IPS-NIHi7 (cell line): ENCODE measurements around the gene UNC5B.

Experiments used
- DNase-seq: peaks from one replicate; pipeline ENCODE4 v3.0.0; 2012; ENCODE audit warnings: mixed read lengths; ENCODE audit errors: extremely low spot score

Gene UNC5B

DNA sequence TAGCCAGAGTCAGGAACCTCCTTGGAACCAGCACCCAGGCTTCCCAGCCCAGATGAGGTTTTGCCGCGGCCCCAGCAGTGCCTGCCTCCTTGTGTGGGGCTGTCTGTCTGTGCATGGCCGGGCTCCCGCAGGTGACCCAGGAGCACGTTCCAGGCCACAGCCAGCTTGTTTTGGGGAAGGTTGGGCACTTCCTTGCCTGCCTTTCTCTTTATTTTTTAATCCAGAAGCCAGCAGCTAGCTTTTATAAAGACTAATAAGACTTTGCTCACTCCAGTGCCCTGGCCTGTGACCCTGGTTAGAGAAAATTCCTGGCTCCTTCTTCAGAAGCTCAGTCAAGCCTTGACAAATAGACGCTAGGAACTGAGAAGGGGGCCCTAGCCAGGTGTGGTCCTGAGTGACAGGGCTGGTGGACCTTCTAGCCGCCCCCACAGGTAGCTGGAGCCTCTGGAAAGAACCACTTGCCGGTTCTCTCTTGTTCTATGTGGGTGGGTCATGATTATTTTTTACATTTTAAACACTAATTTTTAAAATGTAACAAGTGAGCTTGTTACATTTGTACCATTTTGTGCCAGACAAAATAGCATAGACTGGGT lies 107.5 kb downstream of the UNC5B start:
- DNase-seq: no peak

GRCh38 chr10:71320592-71320991 lies 108.2 kb downstream of the UNC5B start:
- no peak for DNase-seq

- DNase-seq: no peak
Observed at GRCh38 chr10:71321386-71321785, 109.0 kb downstream of the UNC5B start.

- DNase-seq: peak; percentile 35
Observed at GRCh38 chr10:71323407-71323806, 111.0 kb downstream of the UNC5B start.

DNA sequence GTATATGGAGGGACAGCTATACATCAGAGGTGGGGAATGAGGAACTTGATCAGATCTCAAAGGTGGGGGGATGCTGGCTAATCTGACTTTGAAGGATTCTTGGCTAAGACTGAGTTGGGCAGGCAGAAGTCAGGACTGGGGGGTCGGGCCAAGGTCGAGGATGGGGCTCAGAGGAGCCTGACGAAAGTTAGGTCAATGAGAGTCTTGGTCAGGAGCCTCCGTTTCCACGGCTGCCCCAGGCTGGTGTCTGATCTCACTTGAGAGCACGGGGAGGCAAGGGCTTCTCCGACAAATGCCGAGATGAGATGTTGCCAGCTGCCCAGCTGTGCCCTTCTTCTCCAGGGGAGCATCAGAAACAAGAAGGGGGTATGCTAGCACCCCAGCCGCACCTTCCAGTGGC lies 112.4 kb downstream of the UNC5B start:
- DNase-seq: no peak

DNA sequence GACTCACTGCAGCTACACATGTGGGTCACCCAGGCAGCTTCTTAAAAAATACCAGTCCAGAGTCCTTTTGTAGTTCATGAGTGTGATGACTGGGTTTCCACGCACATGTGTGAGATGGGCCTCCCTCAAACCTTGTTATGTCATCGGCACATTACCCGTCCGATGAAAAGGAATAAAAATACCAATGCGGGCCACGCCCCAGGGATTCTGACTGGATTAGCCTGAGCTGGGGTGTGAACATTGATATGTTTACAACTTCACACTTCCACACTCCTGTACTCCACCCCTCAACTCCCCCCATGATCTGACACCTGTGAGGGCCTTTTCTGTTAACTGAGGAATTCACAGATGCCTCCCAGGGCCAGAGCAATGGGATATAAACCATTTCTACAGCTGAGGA lies 112.9 kb downstream of the UNC5B start:
- DNase-seq: no peak

- no peak for DNase-seq
Observed at GRCh38 chr10:71326464-71326881, 114.1 kb downstream of the UNC5B start.

DNA sequence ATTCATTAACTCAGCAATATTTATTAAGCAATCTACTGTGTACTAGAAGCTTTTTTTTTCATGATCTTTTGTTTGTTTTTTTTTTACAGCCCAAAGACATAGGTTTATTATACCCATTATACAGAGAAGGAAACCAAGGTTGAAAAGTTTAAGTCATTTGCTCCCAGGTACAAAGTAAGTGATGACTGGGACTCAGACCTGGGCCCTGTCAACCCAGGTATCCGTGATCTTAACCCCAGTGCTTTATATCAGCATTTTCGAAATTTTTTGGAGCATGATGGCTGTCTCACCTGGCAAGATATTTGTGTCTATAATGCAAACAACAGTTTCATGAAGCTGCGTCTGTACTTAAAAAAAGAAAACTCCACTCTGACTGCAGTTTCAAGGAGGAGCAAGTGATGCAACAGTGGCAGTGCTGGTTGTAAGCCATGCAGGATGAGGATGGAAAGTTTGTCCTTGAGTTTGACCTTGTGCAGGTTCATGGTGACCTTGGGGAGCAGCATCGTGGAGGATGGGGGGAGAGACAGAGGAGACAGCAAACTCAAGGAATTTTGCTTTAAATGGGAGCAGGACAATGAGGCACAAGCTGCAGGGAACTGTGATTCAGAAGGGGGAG lies 118.5 kb downstream of the UNC5B start:
- no peak for DNase-seq

DNA sequence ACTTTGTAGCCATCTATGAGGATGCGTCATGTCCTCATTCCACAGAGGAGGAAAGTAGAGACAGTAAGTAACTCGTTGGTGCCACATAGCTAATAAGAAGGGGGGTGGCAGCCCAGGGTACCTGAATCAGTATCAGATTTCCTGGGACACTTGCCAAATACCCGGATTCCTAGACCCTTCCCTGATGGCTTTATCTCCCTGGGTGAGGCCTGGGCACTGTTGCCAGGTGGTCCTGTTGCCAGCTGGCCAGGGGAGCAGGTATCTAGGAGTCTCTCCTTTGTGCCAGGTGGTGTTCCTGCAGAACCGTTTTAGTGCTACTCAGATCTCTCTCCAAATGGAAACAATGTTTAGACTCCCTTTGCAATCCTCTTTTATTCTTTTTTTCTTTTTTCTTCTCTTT lies 119.4 kb downstream of the UNC5B start:
- no peak for DNase-seq

- DNase-seq: no peak
Observed at GRCh38 chr10:71332466-71332865, 120.1 kb downstream of the UNC5B start.

DNA sequence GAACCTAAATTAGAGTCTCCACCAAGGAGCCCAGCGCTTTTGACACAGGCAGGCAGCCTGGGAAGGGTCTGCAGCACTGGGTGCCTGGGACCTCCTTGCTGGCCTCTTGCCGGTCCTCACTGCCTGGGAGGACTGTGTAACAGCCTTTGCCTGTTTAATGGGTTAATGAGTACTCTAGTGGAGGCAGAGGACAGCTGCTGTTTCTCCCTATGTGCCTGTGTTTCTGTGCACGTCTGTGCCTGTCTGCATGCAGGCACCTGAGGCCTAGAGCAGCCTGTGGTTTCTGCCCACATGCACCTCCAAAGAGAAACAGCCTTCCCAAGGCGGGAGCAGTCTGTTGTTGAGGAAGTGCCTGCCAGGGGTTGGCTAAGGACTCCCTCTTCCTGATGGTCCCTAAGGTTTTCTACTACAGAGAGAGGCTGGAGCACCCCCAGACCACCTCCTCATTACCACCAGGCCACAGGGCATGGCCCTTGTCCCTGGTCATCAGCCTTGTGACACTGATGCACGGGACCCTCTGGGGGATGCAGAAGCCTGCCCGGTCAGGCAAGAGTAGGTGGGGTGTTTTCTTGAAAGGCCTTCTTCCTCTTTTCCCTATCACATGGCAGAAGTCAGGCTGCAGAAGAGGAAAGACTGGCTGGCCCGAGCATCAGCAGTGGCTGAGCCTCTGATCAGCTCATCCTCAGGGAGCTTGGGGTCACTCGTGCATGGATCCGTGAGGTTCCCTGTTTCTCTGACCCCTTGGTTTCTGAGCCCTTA lies 120.9 kb downstream of the UNC5B start:
- no peak for DNase-seq

GRCh38 chr10:71334221-71334791 lies 121.9 kb downstream of the UNC5B start:
- no peak for DNase-seq

- DNase-seq: no peak
Observed at GRCh38 chr10:71335173-71335708, 122.9 kb downstream of the UNC5B start.

- no peak for DNase-seq
Observed at GRCh38 chr10:71336632-71337031, 124.3 kb downstream of the UNC5B start.

DNA sequence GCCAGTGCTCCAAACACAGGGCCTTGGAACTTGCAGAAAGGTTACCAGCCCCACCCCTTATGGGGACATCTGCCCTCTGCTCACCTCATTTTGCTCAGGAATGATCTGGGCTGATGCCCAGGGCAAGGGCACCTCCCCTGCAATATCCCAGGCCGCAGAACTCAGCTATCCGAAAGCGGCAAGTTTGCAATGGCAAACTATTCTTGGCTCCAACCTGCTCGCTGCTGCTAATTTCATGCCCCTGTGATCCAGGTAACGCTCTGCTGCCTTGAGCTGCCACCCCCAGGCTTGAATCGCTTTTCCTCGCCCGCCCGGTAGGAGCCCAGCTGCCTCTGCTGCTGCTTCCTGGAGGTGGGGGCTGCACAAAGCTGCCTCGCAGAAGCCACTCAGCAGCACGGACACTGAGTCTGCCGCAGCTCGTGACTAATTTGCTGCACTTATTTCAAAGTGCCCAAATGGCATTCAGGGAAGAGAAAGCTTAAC lies 124.9 kb downstream of the UNC5B start:
- peak; percentile 24 for DNase-seq

DNA sequence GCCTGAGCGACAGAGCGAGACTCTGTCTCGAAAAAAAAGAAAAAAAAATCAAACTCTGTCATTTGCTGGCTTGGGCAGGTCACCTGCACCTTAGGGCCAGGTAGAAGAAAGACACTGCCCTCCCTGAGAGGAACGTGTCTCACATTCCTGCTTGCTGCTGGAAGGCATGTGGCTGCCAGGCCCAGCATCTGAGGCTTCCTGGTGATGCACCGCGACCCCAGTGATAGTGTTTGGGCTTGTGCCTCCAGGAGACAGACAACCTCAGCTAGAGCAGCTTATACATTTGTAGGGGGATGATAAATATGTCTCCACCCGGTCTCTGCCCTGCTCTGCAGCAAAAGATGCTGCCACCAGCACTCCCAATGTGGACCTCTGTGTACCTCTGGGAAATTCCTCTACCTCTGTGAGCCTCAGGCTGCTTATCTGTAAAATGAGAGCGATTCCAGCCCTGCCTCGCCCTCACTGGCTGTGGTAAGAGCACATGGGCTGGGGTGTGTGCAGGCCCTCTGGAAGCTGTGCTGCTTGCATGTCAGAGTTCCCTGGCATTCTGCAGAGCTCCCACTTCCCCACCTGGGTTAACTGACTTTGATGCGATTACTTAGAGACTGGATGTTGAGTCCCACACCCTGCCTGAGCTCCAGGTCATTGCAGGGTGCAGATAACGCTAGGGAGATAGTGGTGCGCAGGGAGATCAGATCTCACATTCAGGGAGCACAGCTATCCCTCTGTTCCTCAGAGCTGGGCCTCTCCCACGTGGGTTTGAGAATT lies 126.5 kb downstream of the UNC5B start:
- DNase-seq: no peak

DNA sequence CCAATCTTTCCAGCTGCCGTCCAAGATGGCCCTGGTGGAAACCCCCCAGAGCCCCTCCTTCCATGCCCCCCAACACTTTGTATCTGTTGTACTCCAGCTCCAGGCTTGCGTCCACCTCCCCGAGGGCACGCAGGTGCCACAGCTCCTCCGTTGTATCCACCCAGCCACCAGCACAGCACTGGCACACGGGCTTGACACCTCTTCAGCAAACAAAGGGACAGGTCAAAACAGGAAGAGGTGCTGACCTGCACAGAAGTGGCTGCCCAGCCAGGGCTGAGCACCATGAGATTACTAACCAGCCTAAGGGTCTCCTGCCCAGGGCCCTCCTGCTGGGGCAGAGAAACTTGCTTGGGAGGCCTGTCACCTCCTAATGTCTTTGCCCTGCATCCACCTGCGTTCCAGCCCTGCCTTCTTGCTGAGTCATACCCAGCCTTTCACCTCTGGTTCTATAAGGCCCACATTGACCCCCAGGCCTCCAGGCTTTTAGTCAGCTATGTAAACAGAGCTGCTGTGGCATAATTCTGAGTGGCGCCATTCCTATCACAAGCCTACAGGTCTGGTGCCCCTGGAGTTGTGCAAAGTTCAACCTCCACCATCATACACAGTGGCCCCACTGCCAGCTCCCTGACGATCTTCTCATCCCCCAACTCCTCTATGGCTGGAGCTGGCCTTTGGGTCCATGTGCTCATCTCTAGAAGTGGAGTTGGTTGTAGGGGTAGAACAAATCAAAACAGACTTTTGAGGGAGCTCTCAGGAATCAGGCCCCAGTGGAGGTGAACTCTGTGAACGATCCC lies 127.6 kb downstream of the UNC5B start:
- DNase-seq: peak; percentile 24

DNA sequence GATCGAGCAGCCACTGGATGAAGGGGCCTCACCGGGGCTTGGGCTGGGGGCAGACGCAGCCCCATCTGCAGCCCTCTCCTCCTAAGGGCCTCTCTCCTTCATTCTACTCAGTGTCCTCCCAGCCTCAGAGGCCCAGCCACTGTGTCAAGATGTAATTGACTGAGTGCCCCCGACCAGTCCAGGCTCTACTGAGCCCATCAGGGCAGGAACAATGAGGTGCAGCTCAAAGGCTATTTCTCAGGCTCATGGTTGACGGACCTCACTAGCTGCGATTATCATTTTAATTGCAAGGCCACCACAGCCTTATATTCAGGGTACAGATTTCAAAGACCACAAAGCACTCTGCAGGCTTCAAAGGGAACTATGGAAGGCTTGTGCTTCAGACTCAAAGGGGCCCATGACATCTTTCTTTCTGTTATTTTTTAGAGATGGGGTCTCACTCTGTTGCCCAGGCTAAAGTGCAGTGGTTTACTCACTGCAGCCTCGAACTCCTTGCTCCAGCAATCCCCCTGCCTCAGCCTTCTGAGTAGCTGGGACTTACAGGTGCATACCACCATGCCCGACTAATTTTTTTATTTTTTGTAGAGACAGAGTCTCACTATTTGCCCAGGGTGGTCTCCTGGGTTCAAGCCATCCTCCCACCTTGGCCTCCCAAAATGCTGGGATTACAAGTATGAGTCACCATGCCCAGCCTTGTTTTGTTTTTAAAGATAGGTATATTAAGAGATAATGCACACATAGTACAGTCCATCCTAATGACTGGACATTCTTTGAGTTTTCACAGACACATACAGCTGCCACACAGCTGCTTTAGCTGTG lies 130.4 kb downstream of the UNC5B start:
- no peak for DNase-seq

DNA sequence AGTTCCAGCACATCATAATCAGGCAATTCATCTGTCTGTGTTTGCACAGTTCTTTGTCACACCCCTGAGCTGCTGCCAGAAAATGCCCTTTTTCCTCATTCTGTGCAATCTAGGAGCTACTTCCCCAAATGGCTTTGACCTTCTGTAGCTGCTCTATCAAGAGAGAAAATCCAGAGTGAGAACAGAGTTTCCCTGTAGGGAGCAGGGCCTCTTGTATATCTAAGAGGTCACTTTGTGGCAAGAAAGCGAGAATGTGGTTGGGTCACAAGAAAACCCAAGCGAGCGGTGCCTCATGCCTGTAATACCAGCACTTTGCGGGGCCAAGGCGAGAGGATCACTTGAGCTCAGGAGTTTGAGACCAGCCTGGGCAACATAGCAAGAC lies 131.0 kb downstream of the UNC5B start:
- DNase-seq: no peak
